Trophoblast cell (in vitro differentiated cells and primary cell): ENCODE results near the gene RBCK1.

Experiments used
- DNase-seq, 2 donors: peaks; one replicate each; pipeline ENCODE4 v3.0.0-alpha.2; 2016
- H2AFZ ChIP-seq: 2 replicates; pipeline ENCODE4 v1.6.1; 2013; ENCODE audit warnings: low read length, moderate library complexity, mild to moderate bottlenecking; ENCODE audit not compliant: insufficient read depth, poor library complexity
- H2AK5ac ChIP-seq: 2 replicates; pipeline ENCODE4 v1.6.1; 2013; ENCODE audit warnings: mild to moderate bottlenecking, low read length
- H2BK120ac ChIP-seq: 2 replicates; pipeline ENCODE4 v1.6.1; 2013; ENCODE audit warnings: low read length, mild to moderate bottlenecking, moderate library complexity; ENCODE audit not compliant: insufficient read depth, poor library complexity
- H2BK12ac ChIP-seq: 2 replicates; pipeline ENCODE4 v1.6.1; 2013; ENCODE audit warnings: mild to moderate bottlenecking, low read length, moderate library complexity
- H2BK5ac ChIP-seq: 2 replicates; pipeline ENCODE4 v1.6.1; 2013; ENCODE audit warnings: low read length, low read depth, moderate library complexity, mild to moderate bottlenecking; ENCODE audit not compliant: poor library complexity
- H3K14ac ChIP-seq: 2 replicates; pipeline ENCODE4 v1.6.1; 2013; ENCODE audit warnings: mild to moderate bottlenecking, low read length
- H3K18ac ChIP-seq: 2 replicates; pipeline ENCODE4 v1.6.1; 2013; ENCODE audit warnings: mild to moderate bottlenecking, low read length
- H3K23ac ChIP-seq: 2 replicates; pipeline ENCODE4 v1.6.1; 2013; ENCODE audit warnings: low read length
- H3K27ac ChIP-seq: 2 replicates; pipeline ENCODE4 v1.5.1; 2013; ENCODE audit warnings: low read depth, mild to moderate bottlenecking, inconsistent platforms, low read length, moderate library complexity
- H3K27me3 ChIP-seq: 2 replicates; pipeline ENCODE4 v1.6.1; 2013; ENCODE audit warnings: inconsistent platforms, mild to moderate bottlenecking, low read length, moderate library complexity; ENCODE audit not compliant: insufficient read depth
- H3K36me3 ChIP-seq, 2 experiments: 1 replicate in 1 of 2; 2 replicates in 1 of 2; pipeline ENCODE4 v1.6.1; 2013; ENCODE audit warnings: low read length in 2 of 2, mild to moderate bottlenecking in 2 of 2, moderate library complexity in 1 of 2; ENCODE audit not compliant: insufficient read depth in 2 of 2, control insufficient read depth in 1 of 2
- H3K4ac ChIP-seq: 2 replicates; pipeline ENCODE4 v1.6.1; 2013; ENCODE audit warnings: low read depth, mild to moderate bottlenecking, low read length, moderate library complexity
- H3K4me1 ChIP-seq, 2 experiments: 1 replicate in 1 of 2; 2 replicates in 1 of 2; pipeline ENCODE4 v1.6.1; 2013; ENCODE audit warnings: low read length in 2 of 2, mild to moderate bottlenecking in 2 of 2, moderate library complexity in 1 of 2; ENCODE audit not compliant: insufficient read depth in 2 of 2, control insufficient read depth in 1 of 2
- H3K4me2 ChIP-seq: 2 replicates; pipeline ENCODE4 v1.6.1; 2013; ENCODE audit warnings: inconsistent platforms, mild to moderate bottlenecking, low read length, moderate library complexity
- H3K4me3 ChIP-seq: 2 replicates; pipeline ENCODE4 v1.5.1; 2013; ENCODE audit warnings: mild to moderate bottlenecking, low read depth, low read length, inconsistent platforms
- H3K79me1 ChIP-seq: one replicate; pipeline ENCODE4 v1.6.1; 2013; ENCODE audit warnings: low read length
- H3K79me2 ChIP-seq: 2 replicates; pipeline ENCODE4 v1.6.1; 2013; ENCODE audit warnings: low read length, mild to moderate bottlenecking; ENCODE audit not compliant: control insufficient read depth, insufficient read depth, poor library complexity
- H3K9ac ChIP-seq: 2 replicates; pipeline ENCODE4 v1.6.1; 2013; ENCODE audit warnings: mild to moderate bottlenecking, low read length
- H3K9me3 ChIP-seq: 2 replicates; pipeline ENCODE4 v1.6.1; 2013; ENCODE audit warnings: low read depth, mild to moderate bottlenecking, control low read depth, inconsistent platforms, low read length; ENCODE audit not compliant: insufficient read depth
- H4K12ac ChIP-seq: 2 replicates; pipeline ENCODE4 v1.6.1; 2013; ENCODE audit warnings: low read depth, mild to moderate bottlenecking, low read length, moderate library complexity
- H4K8ac ChIP-seq: 2 replicates; pipeline ENCODE4 v1.6.1; 2013; ENCODE audit warnings: low read depth, mild to moderate bottlenecking, low read length, moderate library complexity
- H4K91ac ChIP-seq: one replicate; pipeline ENCODE4 v1.6.1; 2013; ENCODE audit warnings: low read depth, mild to moderate bottlenecking, low read length, moderate library complexity
- WGBS: extraction: QIAGEN DNeasy Blood & Tissue Kit; methylation state at CpG from one replicate; pipeline ENCODE4 v1.1.7; 2013; ENCODE audit warnings: missing lambda C conversion rate; ENCODE audit not compliant: insufficient read length, insufficient coverage; ENCODE audit errors: extremely low coverage; 5-methylcytosine and 5-hydroxymethylcytosine counted together

Gene RBCK1

GRCh38 chr20:431012-431904, 23.2 kb downstream of the RBCK1 start:
- Histone ChIP-seq H4K12ac (no peak overlapping the region), H3K9ac (no peak overlapping the region), H2BK120ac (no peak overlapping the region), H3K14ac (no peak overlapping the region), H3K79me2 (no peaks in the 10 kb centered on the region), H3K9me3 (no peaks in the 10 kb centered on the region), H3K27ac (no peak overlapping the region), H4K8ac (no peak overlapping the region), H3K36me3 (peaks cover 56 to 70% of the 10 kb centered on the region in 2 experiments), H3K79me1 (no peaks in the 10 kb centered on the region), H2AK5ac (no peak overlapping the region), H3K4me3 (peak overlapping the region; percentile 34), H4K91ac (no peak overlapping the region), H2BK5ac (no peak overlapping the region), H3K4me1 (no peaks in the 10 kb centered on the region), H3K23ac (no peak overlapping the region), H3K4ac (no peak overlapping the region), H3K4me2 (no peak overlapping the region), H3K18ac (no peak overlapping the region), H3K27me3 (no peaks in the 10 kb centered on the region), H2BK12ac (no peak overlapping the region), H2AFZ (no peak overlapping the region)
- peak; percentile 15 to 55 for DNase-seq
- WGBS = no CpG with 5 or more reads among the region's 17 CpGs

GRCh38 chr20:432208-432607, 24.1 kb downstream of the RBCK1 start:
- no peak overlapping the region for H2AFZ ChIP-seq

GRCh38 chr20:432677-433299, 24.7 kb downstream of the RBCK1 start:
- WGBS = no CpG with 5 or more reads among the region's 11 CpGs
- H2BK120ac ChIP-seq = no peak overlapping the region

More at GRCh38 chr20:432208-432607, 24.1 kb downstream of the RBCK1 start:
- Histone ChIP-seq H3K4me3 (no peak overlapping the region), H2BK12ac (no peak overlapping the region), H2BK120ac (no peak overlapping the region), H3K36me3 (peaks cover 56 to 76% of the 10 kb centered on the region in 2 experiments), H2BK5ac (no peak overlapping the region), H2AK5ac (no peak overlapping the region), H4K91ac (no peak overlapping the region), H3K79me1 (no peaks in the 10 kb centered on the region), H3K23ac (no peak overlapping the region), H3K9me3 (no peaks in the 10 kb centered on the region), H4K8ac (no peak overlapping the region), H4K12ac (no peak overlapping the region), H3K27ac (no peak overlapping the region), H3K4me1 (no peaks in the 10 kb centered on the region), H3K79me2 (no peaks in the 10 kb centered on the region), H3K9ac (no peak overlapping the region), H3K4ac (no peak overlapping the region), H3K18ac (no peak overlapping the region), H3K4me2 (no peak overlapping the region), H3K27me3 (no peaks in the 10 kb centered on the region), H3K14ac (no peak overlapping the region)
- WGBS = no CpG with 5 or more reads among the region's 13 CpGs
- no peak for DNase-seq

GRCh38 chr20:433300-433975, 25.3 kb downstream of the RBCK1 start:
- peaks cover 54 to 73% of the 10 kb centered on the region in 2 experiments for H3K36me3 ChIP-seq
- no peaks in the 10 kb centered on the region for H3K27me3 ChIP-seq
- H3K14ac ChIP-seq = no peak overlapping the region
- DNase-seq = no peak
- H3K27ac ChIP-seq = no peak overlapping the region
- no peak overlapping the region for H3K23ac ChIP-seq
- no peak overlapping the region for H4K8ac ChIP-seq
- H4K91ac ChIP-seq = no peak overlapping the region
- H3K4me3 ChIP-seq = no peak overlapping the region
- no peak overlapping the region for H3K4ac ChIP-seq
- H2AFZ ChIP-seq = no peak overlapping the region
- no peak overlapping the region for H3K4me2 ChIP-seq
- H2BK12ac ChIP-seq = no peak overlapping the region
- H2BK120ac ChIP-seq = no peak overlapping the region
- no peak overlapping the region for H3K9ac ChIP-seq
- no peak overlapping the region for H3K18ac ChIP-seq
- no peaks in the 10 kb centered on the region for H3K79me2 ChIP-seq
- no peak overlapping the region for H2AK5ac ChIP-seq
- no CpG with 5 or more reads among the region's 12 CpGs for WGBS
- no peaks in the 10 kb centered on the region for H3K4me1 ChIP-seq
- no peaks in the 10 kb centered on the region for H3K9me3 ChIP-seq
- no peak overlapping the region for H2BK5ac ChIP-seq
- H4K12ac ChIP-seq = no peak overlapping the region
- H3K79me1 ChIP-seq = no peaks in the 10 kb centered on the region

More at GRCh38 chr20:432677-433299, 24.7 kb downstream of the RBCK1 start:
- Histone ChIP-seq H2AFZ (no peak overlapping the region), H4K12ac (no peak overlapping the region), H3K27ac (no peak overlapping the region), H2BK5ac (no peak overlapping the region), H3K9ac (no peak overlapping the region), H3K18ac (no peak overlapping the region), H3K4me1 (no peaks in the 10 kb centered on the region), H3K4ac (no peak overlapping the region), H4K91ac (no peak overlapping the region), H2BK12ac (no peak overlapping the region), H3K23ac (no peak overlapping the region), H3K4me3 (no peak overlapping the region), H3K4me2 (no peak overlapping the region), H3K79me1 (no peaks in the 10 kb centered on the region), H3K79me2 (no peaks in the 10 kb centered on the region), H4K8ac (no peak overlapping the region), H3K27me3 (no peaks in the 10 kb centered on the region), H2AK5ac (no peak overlapping the region), H3K9me3 (no peaks in the 10 kb centered on the region), H3K14ac (no peak overlapping the region), H3K36me3 (peaks cover 53 to 73% of the 10 kb centered on the region in 2 experiments)
- DNase-seq = no peak
